GM12878 (cell line): Measurements from ENCODE around the gene RDH12. TPM values are rescaled to one million over a fixed set of nuclear protein-coding genes. Genes with fewer than 3 reads are reported as not detected.

Source experiments
- ATAC-seq: fragments of 200-7000 bp; cut with Tn5 transposase; 3 replicates; pipeline ENCODE4 v1.9.1; 2020; ENCODE audit warnings: mild to moderate bottlenecking, moderate library complexity
- BruUV-seq: library from RNA; stranded (reverse); fragments of 400-500 nt; replicated peaks from 2 replicates; lab custom pipeline; 2021; lab: Mats Ljungman, UMichigan
- CTCF ChIA-PET: fragments of 300-600 bp; sonication (Branson Sonifier 250); formaldehyde crosslinking; extraction: SDS; loops from one replicate; lab custom pipeline; 2021; ENCODE audit warnings: inconsistent platforms; lab: Yijun Ruan, JAX
- POLR2A ChIA-PET: fragments of 350-600 bp; formaldehyde crosslinking; extraction: SDS; loops from one replicate; lab custom pipeline; 2021; ENCODE audit warnings: inconsistent platforms; lab: Charles Lee
- RAD21 ChIA-PET: fragments of 300-600 bp; sonication (Branson Sonifier 250); formaldehyde crosslinking; loops from one replicate; lab custom pipeline; 2023; ENCODE audit warnings: antibody characterized with exemption; ENCODE audit not compliant: unreplicated experiment; lab: Charles Lee
- SMC1A ChIA-PET: fragments of 300-600 bp; sonication (Branson Sonifier 250); formaldehyde crosslinking; loops from one replicate; lab custom pipeline; 2023; ENCODE audit not compliant: unreplicated experiment, uncharacterized antibody; lab: Charles Lee
- DNase-seq: peaks from one replicate; pipeline ENCODE4 v3.0.0-alpha.2; 2011; ENCODE audit warnings: low read depth, low spot score
- FAIRE-seq: peaks from 3 replicates; lab custom pipeline; 2011; peaks lifted over from hg19 to GRCh38; lab: Jason Lieb, UNC
- H2AFZ ChIP-seq: 2 replicates; pipeline ENCODE4 v1.6.0; 2011; ENCODE audit warnings: low read depth, low read length, control low read depth; ENCODE audit not compliant: control insufficient read depth
- H3K27ac ChIP-seq: 2 replicates; pipeline ENCODE4 v1.5.1; 2011; ENCODE audit warnings: control low read depth; ENCODE audit not compliant: control insufficient read depth, insufficient read depth
- H3K27me3 ChIP-seq, 2 experiments: replicated peaks in 1 of 2; 2 replicates each; pipeline versions ENCODE4 v1.6.0 to v1.6.1; 2011; ENCODE audit warnings: low read length in 1 of 2; ENCODE audit not compliant: control insufficient read depth in 2 of 2, insufficient read depth in 2 of 2
- H3K36me3 ChIP-seq, 2 experiments: 2 replicates each; pipeline ENCODE4 v1.5.1; 2011; ENCODE audit warnings: low read length in 1 of 2; ENCODE audit not compliant: control insufficient read depth in 2 of 2, insufficient read depth in 2 of 2
- H3K4me1 ChIP-seq: 2 replicates; pipeline ENCODE4 v1.6.1; 2011; ENCODE audit warnings: mild to moderate bottlenecking, low read length, moderate library complexity, mixed read lengths; ENCODE audit not compliant: control insufficient read depth, insufficient read depth
- H3K4me2 ChIP-seq: 2 replicates; pipeline ENCODE4 v1.6.0; 2011; ENCODE audit warnings: control low read depth; ENCODE audit not compliant: control insufficient read depth, insufficient read depth
- H3K4me3 ChIP-seq: fragments of 200-600 bp; sonication (generic); 2 replicates; pipeline ENCODE4 v1.5.1; 2016
- H3K79me2 ChIP-seq: 2 replicates; pipeline ENCODE4 v1.6.0; 2011; ENCODE audit warnings: low read length; ENCODE audit not compliant: control insufficient read depth, insufficient read depth
- H3K9ac ChIP-seq: 2 replicates; pipeline ENCODE4 v1.8.0; 2011; ENCODE audit warnings: low read length, control low read depth, mixed read lengths; ENCODE audit not compliant: control insufficient read depth, insufficient read depth
- H3K9me3 ChIP-seq: replicated peaks from 3 replicates; pipeline ENCODE4 v1.5.1; 2011; ENCODE audit warnings: mild to moderate bottlenecking, low read length; ENCODE audit not compliant: control insufficient read depth, insufficient read depth
- H4K20me1 ChIP-seq: 2 replicates; pipeline ENCODE4 v1.6.0; 2011; ENCODE audit not compliant: control insufficient read depth, insufficient read depth
- ASH2L ChIP-seq: fragments of 300-600, 200-600 bp; sonication (generic); IDR thresholded peaks from 2 replicates; pipeline ENCODE4 v1.6.1; 2017; ENCODE audit warnings: low read depth, mild to moderate bottlenecking, borderline replicate concordance
- BACH1 ChIP-seq: fragments of 450-650 bp; IDR thresholded peaks from 2 replicates; pipeline ENCODE4 v1.6.1; 2017; ENCODE audit warnings: mild to moderate bottlenecking, borderline replicate concordance
- BCL11A ChIP-seq: IDR thresholded peaks from 2 replicates; pipeline ENCODE4 v1.6.1; 2011; ENCODE audit warnings: low read depth, low read length
- BRCA1 ChIP-seq: IDR thresholded peaks from 2 replicates; pipeline ENCODE4 v1.6.1; 2011; ENCODE audit warnings: low read depth, low read length, improper control_type of control experiment
- DPF2 ChIP-seq: fragments of 450-650 bp; IDR thresholded peaks from 2 replicates; pipeline ENCODE4 v1.6.1; 2017; ENCODE audit warnings: mild to moderate bottlenecking
- FOXK2 ChIP-seq: fragments of 450-650 bp; IDR thresholded peaks from 2 replicates; pipeline ENCODE4 v1.6.1; 2017; ENCODE audit warnings: mild to moderate bottlenecking, moderate library complexity
- HDGF ChIP-seq: fragments of 450-650 bp; IDR thresholded peaks from 2 replicates; pipeline ENCODE4 v1.6.1; 2016; ENCODE audit warnings: antibody characterized with exemption
- IRF4 ChIP-seq: IDR thresholded peaks from 2 replicates; pipeline ENCODE4 v1.6.1; 2011; ENCODE audit warnings: low read depth, low read length
- NFIC ChIP-seq: IDR thresholded peaks from 2 replicates; pipeline ENCODE4 v1.6.1; 2012; ENCODE audit warnings: low read depth, mild to moderate bottlenecking, inconsistent platforms, low read length, moderate library complexity
- PAX8 ChIP-seq: fragments of 450-650 bp; IDR thresholded peaks from 2 replicates; pipeline ENCODE4 v1.6.1; 2017; ENCODE audit warnings: mild to moderate bottlenecking, moderate library complexity
- SMAD5 ChIP-seq: IDR thresholded peaks from 2 replicates; pipeline ENCODE4 v1.6.1; 2016; ENCODE audit warnings: antibody characterized with exemption, low read depth
- SRF ChIP-seq, 2 experiments: IDR thresholded peaks; 2 replicates each; pipeline ENCODE4 v1.6.1; 2011; ENCODE audit warnings: low read depth in 2 of 2, low read length in 2 of 2, mild to moderate bottlenecking in 1 of 2, moderate library complexity in 1 of 2
- WGBS: methylation state at CpG from one replicate; pipeline ENCODE4 v1.1.6; 2016; ENCODE audit warnings: low lambda C conversion rate; ENCODE audit not compliant: insufficient replicate concordance, insufficient coverage; ENCODE audit errors: missing lambda C conversion rate; 5-methylcytosine and 5-hydroxymethylcytosine counted together
- in situ Hi-C: fragments of 300-500 bp; cut with MboI; formaldehyde crosslinking; loops from 9 replicates; pipeline ENCODE4 v1.14.3; 2018; ENCODE audit warnings: mixed read lengths
- intact Hi-C: fragments of 100-400 bp; cut with micrococcal nuclease; formaldehyde crosslinking; loops from one replicate; pipeline ENCODE4 v1.14.2; 2022; ENCODE audit not compliant: unreplicated experiment
- polyA plus RNA-seq, 11 experiments: library from polyadenylated mRNA; depleted of rRNA in 4 of 11; unstranded in 6 of 11; stranded (reverse) in 5 of 11; fragments of >200 nt; fragmentation: Nextera tagmentation in 4 of 11; fragmentation: Illumina TruSeq in 1 of 11; extraction: Ambion mirVana in 4 of 11; extraction: Trizol in 1 of 11; gene quantifications; 1 replicate in 1 of 11; 2 replicates in 10 of 11; pipeline versions ENCODE4 v1.2.1 to v1.2.3, GENCODE V29; 2011 to 2016; ENCODE audit warnings: inconsistent platforms in 2 of 11, missing spikeins in 2 of 11, low read depth in 1 of 11
- total RNA-seq, 4 experiments: library from RNA; depleted of rRNA in 3 of 4; stranded (reverse); fragments of >200 nt in 3 of 4; fragmentation: Illumina TruSeq in 1 of 4; extraction: Trizol in 1 of 4; gene quantifications; 2 replicates each; pipeline versions ENCODE4 v1.2.1 to v1.2.3, GENCODE V29; 2013 to 2021
- TF ChIP-seq, protein P1 (sequence below): fragments of 450-650 bp; IDR thresholded peaks from 2 replicates; pipeline ENCODE4 v1.6.1; 2016; ENCODE audit warnings: mild to moderate bottlenecking
- TF ChIP-seq, protein P2 (sequence below): fragments of 150-350 bp; IDR thresholded peaks from 2 replicates; pipeline ENCODE4 v1.6.1; 2014; ENCODE audit warnings: mild to moderate bottlenecking, low read depth, low read length
- TF ChIP-seq, protein P3 (sequence below): fragments of 450-650 bp; IDR thresholded peaks from 2 replicates; pipeline ENCODE4 v1.6.1; 2017; ENCODE audit warnings: low read depth, mild to moderate bottlenecking, moderate library complexity
- TF ChIP-seq, protein P4 (sequence below): IDR thresholded peaks from 2 replicates; pipeline ENCODE4 v1.6.1; 2012; ENCODE audit warnings: low read depth, low read length, improper control_type of control experiment
- TF ChIP-seq, protein P5 (sequence below): fragments of 450-650 bp; IDR thresholded peaks from 2 replicates; pipeline ENCODE4 v1.6.1; 2017; ENCODE audit warnings: mild to moderate bottlenecking

Gene RDH12
- total and polyA plus RNA-seq, 10 of the 15 experiments (the other 5 are each of a cell fraction or from before 2014, with no cell fraction given) = not detected

DNA sequence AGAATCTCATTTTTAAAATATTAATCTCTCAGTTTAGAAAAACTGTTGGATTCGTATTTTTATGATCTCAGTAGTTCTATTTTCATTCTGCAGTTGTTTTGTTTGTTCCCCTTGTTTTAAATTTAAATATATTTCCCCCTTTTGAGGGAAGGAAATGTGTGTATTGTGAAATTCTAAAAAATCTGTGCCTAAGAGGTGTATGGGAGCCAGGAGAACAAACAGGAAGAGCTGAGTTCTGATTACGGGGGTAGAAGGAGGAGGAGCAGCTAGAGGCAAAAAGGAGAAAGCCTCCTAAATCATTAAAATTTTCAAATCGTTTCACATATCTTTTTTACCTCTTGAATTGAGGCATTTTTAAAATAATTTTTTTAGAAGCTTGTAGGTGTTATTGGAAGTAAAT lies 2.3 kb downstream of the RDH12 start:
- CTCF ChIA-PET = interaction anchor here (0.6 to 12.3 kb wide), 60 partner anchors 10 to 1345 kb away, joined by 3 to 359 read pairs (median 6); partner anchors contain the start of genes ARG2, ATP6V1D, EIF2S1 and PIGH
- DNase-seq = no peak
- SMC1A ChIA-PET = interaction anchor here (0.7 to 5.8 kb wide), 40 partner anchors 8 to 283 kb away, joined by 3 to 206 read pairs (median 6); partner anchors contain the start of genes ARG2, PIGH, RDH11 and VTI1B
- no peak overlapping the region for H3K27ac ChIP-seq
- no peaks in the 10 kb centered on the region for H3K4me1 ChIP-seq
- ATAC-seq = no peak
- in situ Hi-C loops = loop anchor here (5.0 to 10.0 kb wide), 3 partner anchors 82 to 279 kb away; no protein-coding TSS in a partner anchor
- no peak overlapping the region for H3K4me2 ChIP-seq
- RAD21 ChIA-PET = interaction anchor here (0.6 to 8.5 kb wide), 33 partner anchors 9 to 1344 kb away, joined by 3 to 153 read pairs (median 6); partner anchors contain the start of genes ARG2, PIGH, RDH11 and VTI1B
- no peak for FAIRE-seq
- no peaks in the 10 kb centered on the region for H3K36me3 ChIP-seq
- BruUV-seq = no TSS peak
- 0 out of 2 replicates have a peak overlapping the region, but pooled peaks have one; percentile 53 for H2AFZ ChIP-seq
- no peak overlapping the region for H3K9ac ChIP-seq
- H3K27me3 ChIP-seq = no peaks in the 10 kb centered on the region
- POLR2A ChIA-PET = interaction anchor here (0.9 to 2.6 kb wide), 7 partner anchors 10 to 1115 kb away, joined by 3 to 18 read pairs (median 4); partner anchors contain the start of gene RDH11
- no peaks in the 10 kb centered on the region for H3K79me2 ChIP-seq
- no peaks in the 10 kb centered on the region for H3K9me3 ChIP-seq
- H3K4me3 ChIP-seq = no peak overlapping the region
- WGBS = 19% methylated on average over 3 of the region's 3 CpGs
- intact Hi-C loops = loop anchor here (1.0 to 2.0 kb wide), 6 partner anchors 37 to 283 kb away; no protein-coding TSS in a partner anchor
- no peaks in the 10 kb centered on the region for H4K20me1 ChIP-seq
- no peak for TF ChIP-seq BCL11A
- TF ChIP-seq FOXK2 = no peak
- no peak for TF ChIP-seq ASH2L
- TF ChIP-seq, protein P1, sequence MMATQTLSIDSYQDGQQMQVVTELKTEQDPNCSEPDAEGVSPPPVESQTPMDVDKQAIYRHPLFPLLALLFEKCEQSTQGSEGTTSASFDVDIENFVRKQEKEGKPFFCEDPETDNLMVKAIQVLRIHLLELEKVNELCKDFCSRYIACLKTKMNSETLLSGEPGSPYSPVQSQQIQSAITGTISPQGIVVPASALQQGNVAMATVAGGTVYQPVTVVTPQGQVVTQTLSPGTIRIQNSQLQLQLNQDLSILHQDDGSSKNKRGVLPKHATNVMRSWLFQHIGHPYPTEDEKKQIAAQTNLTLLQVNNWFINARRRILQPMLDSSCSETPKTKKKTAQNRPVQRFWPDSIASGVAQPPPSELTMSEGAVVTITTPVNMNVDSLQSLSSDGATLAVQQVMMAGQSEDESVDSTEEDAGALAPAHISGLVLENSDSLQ = no peak
- TF ChIP-seq, protein P2, sequence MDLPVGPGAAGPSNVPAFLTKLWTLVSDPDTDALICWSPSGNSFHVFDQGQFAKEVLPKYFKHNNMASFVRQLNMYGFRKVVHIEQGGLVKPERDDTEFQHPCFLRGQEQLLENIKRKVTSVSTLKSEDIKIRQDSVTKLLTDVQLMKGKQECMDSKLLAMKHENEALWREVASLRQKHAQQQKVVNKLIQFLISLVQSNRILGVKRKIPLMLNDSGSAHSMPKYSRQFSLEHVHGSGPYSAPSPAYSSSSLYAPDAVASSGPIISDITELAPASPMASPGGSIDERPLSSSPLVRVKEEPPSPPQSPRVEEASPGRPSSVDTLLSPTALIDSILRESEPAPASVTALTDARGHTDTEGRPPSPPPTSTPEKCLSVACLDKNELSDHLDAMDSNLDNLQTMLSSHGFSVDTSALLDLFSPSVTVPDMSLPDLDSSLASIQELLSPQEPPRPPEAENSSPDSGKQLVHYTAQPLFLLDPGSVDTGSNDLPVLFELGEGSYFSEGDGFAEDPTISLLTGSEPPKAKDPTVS = no peak
- TF ChIP-seq, protein P3, sequence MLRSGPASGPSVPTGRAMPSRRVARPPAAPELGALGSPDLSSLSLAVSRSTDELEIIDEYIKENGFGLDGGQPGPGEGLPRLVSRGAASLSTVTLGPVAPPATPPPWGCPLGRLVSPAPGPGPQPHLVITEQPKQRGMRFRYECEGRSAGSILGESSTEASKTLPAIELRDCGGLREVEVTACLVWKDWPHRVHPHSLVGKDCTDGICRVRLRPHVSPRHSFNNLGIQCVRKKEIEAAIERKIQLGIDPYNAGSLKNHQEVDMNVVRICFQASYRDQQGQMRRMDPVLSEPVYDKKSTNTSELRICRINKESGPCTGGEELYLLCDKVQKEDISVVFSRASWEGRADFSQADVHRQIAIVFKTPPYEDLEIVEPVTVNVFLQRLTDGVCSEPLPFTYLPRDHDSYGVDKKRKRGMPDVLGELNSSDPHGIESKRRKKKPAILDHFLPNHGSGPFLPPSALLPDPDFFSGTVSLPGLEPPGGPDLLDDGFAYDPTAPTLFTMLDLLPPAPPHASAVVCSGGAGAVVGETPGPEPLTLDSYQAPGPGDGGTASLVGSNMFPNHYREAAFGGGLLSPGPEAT = no peak
- TF ChIP-seq PAX8 = no peak
- no peak for TF ChIP-seq SMAD5
- TF ChIP-seq NFIC = no peak
- no peak for TF ChIP-seq SRF (IDR thresholded peaks at IDR 0.05; ENCODE audit: low read depth in 2 of 2, low read length in 2 of 2)
- TF ChIP-seq, protein P4, sequence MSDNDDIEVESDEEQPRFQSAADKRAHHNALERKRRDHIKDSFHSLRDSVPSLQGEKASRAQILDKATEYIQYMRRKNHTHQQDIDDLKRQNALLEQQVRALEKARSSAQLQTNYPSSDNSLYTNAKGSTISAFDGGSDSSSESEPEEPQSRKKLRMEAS = no peak
- TF ChIP-seq HDGF = no peak
- TF ChIP-seq DPF2 = no peak
- no peak for TF ChIP-seq IRF4
- no peak for TF ChIP-seq BRCA1
- TF ChIP-seq BACH1 = no peak
- TF ChIP-seq, protein P5, sequence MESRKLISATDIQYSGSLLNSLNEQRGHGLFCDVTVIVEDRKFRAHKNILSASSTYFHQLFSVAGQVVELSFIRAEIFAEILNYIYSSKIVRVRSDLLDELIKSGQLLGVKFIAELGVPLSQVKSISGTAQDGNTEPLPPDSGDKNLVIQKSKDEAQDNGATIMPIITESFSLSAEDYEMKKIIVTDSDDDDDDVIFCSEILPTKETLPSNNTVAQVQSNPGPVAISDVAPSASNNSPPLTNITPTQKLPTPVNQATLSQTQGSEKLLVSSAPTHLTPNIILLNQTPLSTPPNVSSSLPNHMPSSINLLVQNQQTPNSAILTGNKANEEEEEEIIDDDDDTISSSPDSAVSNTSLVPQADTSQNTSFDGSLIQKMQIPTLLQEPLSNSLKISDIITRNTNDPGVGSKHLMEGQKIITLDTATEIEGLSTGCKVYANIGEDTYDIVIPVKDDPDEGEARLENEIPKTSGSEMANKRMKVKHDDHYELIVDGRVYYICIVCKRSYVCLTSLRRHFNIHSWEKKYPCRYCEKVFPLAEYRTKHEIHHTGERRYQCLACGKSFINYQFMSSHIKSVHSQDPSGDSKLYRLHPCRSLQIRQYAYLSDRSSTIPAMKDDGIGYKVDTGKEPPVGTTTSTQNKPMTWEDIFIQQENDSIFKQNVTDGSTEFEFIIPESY = no peak
